Activated CD8-positive, alpha-beta memory T cell treated with anti-CD3 and anti-CD28 coated beads, Interleukin-2, amount 50 U/mL, for 1 hour (primary cell): ENCODE results near the gene TMEM50B.
"Not testable (repeated sequence)": the region's sequence is repeated elsewhere in the genome, so short reads cannot be mapped to it uniquely, and the experiment has no call there.

ENCODE experiments used
- DNase-seq: peaks from one replicate; pipeline ENCODE4 v3.0.0-alpha.2; 2020; ENCODE audit errors: extremely low read depth

Gene TMEM50B

DNA sequence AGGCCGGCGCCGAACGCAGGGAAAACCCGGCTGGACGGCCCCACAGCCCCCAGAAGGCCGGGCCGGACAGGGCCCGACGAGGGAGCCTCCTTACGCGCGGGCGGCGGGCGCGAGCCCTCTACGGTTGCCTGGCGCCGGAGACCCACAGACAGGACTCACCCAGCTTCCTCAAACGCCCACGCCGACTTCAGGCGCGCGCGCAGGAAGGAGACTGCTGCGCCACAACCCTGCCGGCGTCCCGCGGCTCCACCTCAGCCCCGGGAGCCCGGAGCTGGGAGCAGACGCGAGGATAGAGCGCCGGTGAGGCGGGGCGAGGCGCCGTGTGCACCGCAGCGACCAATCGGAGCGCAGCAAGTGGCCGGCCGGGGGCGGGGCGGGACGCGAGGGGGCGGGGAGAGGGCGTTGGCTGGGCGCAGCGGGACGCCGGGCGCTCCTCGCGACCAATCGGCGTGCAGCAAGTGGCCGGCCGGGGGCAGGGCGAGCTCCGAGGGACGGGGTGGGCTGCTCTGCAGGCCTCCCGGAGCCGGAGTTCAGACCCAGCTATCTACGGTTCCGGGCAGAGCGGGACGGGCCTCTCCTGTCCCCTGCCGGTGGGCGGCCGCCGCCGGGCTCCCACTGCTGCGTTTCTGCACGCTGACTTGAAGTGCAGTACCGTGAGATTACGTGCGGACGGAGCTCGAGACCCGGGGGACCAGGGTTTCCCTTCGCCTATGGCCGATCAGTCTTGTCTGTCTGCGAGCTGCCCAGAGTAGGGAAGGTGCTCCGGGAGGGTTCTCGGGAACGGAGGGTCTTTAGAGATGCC, at the start of gene TMEM50B:
TSS of gene TMEM50B (minus strand) at position 296 of the 802 bp plus-strand sequence. CDS start 11,089 bp downstream, outside the sequence.
- DNase-seq: peak; percentile 76

DNA sequence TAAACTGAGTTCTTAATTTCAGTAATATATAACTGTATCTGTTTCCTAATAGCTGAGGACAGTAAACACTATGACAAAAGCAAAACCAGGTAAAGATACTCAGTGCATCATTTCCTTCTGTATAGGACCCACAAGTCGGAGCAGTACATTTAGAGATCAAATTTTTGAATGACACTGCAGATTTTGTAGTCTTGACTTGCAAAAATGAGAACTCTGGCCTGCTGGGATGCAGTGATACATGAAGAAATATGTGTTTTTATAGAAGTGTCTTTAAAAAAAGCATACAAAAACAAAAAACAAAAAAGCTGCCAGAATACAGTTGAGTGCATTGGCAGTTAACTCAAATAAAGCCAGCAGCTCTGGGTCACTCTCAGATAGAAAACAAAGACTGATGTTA, 43.2 kb upstream of the TMEM50B start:
- no peak for DNase-seq

DNA sequence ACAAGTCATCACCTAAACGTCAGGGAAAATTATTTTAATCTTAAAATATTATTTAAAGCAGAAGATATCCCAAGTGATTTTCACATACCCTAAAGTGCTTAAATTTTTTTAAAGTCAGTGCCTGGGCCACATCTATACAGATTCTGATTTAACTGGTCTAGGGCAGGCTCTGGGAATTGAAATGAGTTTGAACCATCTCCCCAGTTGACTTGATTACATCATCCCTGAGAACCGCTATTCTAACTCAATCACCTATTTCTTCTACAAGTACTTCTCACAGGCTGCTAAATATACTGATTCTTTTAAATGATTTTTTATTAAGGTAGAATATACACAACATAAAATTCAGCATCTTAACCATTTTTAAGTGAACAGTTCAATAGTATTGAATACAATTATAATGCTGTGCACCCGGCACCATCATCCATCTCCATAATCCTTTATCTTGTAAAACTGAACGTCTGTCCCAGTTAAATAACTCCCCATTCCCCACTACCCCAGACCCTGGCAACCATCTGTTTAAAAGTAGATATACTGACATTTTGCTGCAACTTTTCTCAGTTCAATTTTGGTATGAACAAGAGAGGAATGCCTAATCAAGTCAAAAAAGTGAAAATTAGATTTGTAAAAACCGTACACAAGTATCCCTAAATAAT, 42.7 kb upstream of the TMEM50B start:
- DNase-seq: no peak

DNA sequence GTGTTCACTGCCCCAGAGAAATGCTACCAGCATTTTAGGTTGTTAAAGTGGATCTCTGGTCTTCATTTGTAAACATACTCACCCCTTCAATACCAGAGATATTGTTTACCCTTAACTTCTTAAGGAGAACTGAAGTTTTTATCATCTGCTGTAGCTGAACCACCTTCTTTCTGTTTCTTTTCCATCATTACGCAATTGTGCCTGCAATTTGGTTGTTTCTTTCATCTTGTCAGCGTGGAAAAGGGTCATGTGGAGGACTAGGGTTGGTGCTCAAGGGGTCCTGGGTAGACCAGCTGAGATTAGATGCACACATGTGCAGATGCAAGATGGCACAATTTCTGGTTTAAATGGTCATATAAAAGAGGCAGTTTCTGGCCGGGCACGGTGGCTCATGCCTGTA, 39.1 kb upstream of the TMEM50B start:
- DNase-seq: no peak

DNA sequence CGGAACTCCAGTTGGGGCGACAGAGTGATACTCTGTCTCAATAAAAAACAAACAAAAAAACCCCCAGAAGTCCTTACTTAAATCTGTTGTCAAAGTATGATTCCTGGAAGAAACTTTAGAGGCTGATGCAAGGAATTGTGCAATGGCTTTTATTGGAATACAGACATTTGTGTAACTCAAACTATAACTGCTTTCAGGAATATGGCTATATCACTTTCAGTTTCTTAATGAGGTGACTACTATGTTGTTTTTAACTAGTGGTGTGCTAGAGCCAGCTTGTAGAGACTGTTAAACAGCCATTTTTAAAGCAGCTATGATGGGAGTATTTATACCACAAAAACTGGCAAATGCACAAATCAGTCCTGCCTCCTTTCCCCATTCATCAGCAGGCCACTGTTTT, 34.5 kb upstream of the TMEM50B start:
- DNase-seq: no peak

DNA sequence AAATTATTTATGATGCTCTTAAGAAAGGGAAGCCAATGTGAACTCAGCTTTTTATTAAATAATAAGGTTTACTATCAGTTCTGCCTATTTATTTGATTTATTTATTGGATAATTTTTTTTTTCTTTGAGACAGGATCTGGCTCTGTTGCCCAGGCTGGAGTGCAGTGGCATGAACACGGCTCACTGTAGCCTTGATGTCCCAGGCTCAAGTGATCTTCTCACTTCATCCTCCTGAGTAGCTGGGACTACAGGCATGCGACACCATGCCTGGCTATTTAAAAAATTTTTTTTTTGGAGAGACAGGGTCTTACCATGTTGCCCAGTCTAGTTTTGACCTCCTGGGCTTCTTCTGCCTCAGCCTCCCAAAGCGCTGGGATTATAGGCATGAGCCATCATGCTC, 32.7 kb upstream of the TMEM50B start:
- no peak for DNase-seq

DNA sequence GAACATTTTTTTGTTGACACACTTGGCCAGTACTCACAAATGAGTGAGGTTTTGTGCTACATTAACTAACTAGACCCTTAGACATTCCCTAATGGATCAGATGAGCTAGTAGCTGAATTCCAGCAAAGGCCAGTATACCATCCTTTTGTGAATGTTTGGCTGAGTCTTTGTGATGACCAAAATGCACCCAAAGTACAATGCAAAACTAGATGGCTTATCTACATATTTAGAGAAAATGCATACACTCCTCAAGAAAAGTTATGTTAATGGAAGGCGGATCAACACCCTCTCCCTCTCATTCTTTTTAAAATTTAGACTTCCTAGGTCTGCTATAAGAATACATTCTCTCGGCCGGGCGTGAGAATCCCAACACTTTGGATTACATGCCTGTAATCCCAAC, 31.9 kb upstream of the TMEM50B start:
- no peak for DNase-seq

DNA sequence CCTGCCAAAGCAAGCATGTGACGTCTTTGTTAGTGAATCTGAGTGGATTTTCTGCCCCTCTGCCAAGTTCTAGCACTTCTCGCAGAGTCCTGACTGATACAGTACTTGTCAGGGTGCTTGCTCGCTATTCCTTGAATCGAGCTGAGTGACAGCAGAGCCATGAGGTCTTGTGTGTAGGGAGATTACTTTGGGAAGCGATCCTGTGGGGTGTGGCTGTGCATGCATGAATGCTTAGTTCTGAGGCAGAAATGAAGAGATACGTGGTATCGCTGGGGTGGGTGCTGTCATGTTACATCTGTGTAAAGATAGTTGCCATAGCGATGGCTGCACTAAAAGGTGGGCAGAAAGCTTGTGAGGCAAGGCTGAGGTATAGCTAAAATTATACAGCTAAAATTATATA, 31.1 kb upstream of the TMEM50B start:
- no peak for DNase-seq

DNA sequence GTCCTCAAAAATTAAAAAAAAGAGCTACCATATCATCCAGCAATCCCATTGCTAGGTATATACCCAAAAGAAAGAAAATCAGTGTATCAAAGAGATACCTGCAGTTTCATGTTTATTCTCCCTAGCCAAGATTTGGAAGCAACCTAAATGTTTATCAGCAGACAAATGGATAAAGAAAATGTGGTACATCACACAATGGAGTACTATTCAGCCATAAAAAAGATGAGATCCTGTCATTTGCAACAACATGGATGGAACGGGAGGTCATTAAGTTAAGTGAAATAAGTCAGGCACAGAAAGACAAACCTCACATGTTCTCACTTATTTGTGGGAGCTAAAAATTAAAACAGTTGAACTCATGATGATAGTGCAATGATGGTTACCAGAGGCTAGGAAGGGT, 27.2 kb upstream of the TMEM50B start:
- not testable (repeated sequence) for DNase-seq

DNA sequence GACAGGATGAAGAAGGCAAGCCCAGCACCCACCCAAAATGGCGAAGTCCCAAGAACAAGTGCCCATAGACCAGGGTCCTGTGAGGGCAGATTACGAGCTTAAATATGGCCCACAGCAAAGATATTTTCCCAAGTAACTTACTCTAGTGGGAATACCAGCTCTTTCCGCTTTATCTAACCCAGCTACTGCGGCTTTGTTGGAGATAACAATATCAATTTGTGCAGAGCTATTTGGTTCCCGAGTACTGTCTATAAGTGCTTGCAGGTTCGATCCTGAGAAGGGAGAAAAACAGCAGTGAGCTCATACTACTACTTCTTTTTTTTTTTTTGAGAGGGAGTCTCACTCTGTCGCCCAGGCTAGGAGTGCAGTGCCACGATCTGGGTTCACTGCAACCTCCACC, 26.1 kb upstream of the TMEM50B start:
- no peak for DNase-seq

DNA sequence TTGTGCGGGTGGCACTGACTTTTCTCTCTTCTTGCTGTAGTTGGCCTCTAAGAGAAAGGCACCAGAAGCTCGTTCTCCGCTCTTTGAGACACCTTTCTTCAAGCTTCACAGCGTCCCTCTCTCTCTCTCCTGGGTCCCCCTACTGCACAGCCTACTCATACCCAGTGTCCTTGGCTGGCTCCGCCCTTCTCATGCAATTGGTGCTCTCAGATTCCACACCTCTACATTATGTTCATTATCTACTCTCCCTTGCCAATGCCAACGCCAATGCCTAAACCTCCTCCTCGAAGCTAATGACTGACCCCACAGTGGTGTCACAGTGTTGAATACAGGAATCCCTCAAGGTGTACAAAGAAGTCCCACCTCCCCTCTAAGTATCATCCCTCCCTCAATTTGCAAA, 16.6 kb upstream of the TMEM50B start:
- no peak for DNase-seq

DNA sequence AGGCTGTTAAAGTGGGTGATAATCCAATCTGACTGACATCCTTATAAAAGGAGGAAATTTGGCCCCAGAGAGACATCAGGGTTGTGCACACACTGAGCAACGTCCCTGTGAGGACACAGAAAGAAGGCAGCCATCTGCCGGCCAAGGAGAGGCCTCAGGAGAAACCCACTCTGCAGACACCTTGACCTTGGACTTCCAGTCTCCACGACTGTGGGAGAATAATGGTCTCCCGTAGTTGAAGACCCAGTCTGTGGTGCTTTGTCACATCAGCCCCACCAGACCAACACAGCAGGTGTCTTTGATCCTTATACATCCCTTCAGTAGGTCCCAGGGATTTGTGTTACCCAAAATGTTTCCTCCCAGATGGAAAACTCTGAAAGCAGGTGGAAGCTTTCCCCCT, 16.0 kb upstream of the TMEM50B start:
- DNase-seq: no peak

DNA sequence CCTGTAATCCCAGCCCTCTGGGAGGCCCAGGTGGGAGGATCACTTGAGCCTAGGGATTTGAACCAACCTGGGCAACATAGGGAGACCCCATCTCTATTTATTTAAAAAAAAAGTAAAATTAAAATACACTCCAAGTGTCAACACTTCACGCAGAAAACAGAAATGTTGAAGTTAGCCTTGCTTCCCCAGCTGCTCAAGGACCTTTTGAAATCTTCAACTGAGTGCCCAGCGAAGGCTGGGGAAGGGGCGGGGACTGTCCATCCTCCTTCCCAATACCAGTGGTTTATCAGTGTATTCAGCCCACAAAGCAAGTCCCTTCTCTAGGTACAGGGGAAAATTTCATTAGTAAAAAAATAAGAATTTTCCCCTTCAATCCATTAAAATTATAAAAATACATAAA, 14.0 kb upstream of the TMEM50B start:
- DNase-seq: no peak

DNA sequence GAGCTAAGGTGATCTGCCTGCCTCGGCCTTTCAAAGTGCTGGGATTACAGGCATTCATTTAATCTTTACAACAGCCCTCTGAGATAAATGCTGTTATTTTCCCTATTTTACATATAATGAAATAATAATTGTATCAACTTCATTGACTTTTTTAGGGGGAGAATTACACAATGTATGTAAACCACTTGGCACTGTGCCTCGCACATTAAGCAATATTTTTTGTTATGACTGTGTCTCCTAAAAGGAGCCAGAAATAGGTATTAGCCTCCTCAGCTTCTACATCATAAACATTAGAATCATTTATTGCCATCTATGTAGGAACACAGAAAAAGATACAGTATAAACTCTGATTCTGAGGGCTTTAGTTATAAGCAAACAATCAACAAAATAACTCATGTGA, 12.8 kb upstream of the TMEM50B start:
- no peak for DNase-seq

DNA sequence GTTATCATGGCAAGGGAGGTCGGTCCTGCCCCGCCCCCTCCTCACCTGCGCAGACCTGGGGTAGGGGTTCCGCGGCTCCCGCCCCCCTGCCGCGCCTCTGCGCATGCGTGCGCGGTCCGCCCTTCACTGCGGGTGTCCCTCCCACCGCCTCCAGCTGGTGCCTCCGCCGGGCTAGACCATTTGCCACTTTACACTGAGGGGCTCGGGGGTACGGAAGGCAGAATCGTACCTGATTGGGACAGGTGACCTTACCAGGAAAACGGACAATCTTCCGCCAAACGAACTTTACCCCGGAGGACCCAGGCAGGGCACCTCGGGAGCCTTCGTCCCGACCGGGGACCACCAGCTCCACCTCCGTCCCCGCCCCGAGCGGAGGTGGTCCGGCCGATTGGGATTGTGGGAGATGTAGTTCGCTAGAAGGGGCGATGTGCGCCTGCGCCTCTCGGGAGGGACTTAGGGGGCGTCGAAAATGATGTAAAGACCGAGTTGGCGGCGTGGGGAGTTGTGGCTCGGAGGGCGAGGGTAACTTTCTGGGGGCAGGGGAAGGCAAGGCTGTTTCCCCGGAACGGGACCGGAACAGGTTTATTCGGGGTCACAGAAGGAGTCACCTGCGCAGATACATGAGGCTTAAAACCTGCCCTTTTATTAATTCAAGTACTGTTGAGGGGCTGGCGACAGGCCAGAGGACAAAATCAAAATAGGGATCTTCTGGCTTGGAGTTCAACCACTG, 11.8 kb upstream of the TMEM50B start, which contains the start of gene DNAJC28:
TSS of gene DNAJC28 (minus strand) at position 344 of the 730 bp plus-strand sequence. CDS start 2,323 bp downstream, outside the sequence.
- DNase-seq: peak; percentile 88

DNA sequence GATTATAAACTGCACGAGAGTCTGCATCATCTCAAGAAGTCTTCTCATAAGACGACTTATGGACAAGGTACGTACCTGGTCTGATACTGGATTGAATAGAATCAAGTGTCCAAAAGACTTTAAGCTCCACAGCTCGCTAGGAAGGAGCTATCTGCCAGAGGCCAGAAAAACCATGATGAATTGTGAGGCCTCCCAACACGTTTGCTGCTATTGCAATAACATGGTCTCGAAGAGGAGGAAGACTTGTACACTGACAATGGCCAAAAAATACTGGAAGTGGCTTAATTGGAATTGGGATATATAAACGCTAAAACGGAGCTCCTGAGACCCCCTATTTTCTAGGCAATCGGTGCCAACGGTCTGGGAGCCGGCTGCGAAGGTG, 11.2 kb upstream of the TMEM50B start:
- no peak for DNase-seq

DNA sequence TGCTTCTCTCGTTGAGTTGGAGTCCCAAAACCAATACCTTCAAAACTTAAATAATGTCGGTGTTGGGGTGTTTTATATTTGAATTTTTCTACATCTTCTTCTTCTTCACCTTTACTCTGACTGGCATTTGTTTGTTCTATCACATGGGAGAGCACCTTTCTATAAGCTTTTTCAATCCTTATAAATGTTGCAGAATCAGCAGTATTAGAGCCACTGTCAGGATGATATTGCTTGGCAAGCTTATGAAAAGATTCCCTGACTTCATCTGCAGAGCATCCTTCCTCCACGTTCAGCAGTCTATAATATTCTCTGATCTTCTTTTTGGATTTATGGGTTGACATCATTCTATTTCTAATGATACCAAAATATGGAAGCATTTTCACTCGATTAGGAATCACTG, 9.2 kb upstream of the TMEM50B start:
- no peak for DNase-seq

DNA sequence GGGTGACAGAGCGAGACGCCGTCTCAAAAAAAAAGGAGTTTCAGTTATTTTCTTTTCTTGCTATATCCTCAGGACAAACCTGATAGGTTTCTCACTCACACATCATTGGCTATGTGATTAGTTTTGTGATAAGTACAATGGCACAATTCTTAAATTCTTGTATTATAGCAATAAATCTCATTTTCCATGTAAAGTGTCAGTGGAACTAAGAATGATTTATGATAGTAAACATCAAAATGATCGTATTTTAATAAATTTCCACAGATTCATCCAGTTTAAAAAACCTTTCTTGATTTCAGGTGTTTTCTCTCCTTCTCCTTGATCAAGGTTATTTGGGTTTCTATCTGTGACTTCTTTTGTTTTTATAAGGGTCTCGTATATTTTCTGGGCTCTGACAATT, 8.2 kb upstream of the TMEM50B start:
- no peak for DNase-seq

DNA sequence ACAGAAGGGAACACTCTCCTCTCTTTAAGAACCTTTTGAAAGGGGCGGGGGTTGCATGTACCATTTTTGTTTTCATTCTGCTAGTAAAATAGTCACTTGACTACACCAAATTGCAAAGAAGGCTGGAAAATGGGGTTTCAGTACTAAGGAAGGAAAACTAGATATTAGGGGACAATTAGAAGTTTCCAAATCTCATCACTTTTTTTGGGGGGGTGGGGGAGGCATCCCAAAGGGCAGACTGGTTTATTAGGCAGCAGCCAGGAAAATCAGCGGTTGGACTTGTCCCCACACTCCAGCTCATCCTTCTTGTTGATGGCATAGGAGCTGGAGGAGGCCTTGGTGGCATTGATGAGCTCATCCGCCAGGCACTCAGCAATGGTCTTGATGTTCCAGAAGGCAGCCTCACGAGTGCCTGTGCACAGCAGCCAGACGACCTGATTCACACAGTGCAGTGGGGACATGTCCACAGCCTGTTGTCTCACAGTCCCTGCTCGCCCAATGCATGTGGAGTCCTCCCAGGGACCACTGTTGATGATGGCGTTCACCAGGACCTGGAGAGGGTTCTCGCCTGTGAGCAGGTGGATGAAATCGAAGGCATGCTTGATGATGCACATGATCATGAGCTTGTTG, 1.7 kb upstream of the TMEM50B start:
- no peak for DNase-seq

DNA sequence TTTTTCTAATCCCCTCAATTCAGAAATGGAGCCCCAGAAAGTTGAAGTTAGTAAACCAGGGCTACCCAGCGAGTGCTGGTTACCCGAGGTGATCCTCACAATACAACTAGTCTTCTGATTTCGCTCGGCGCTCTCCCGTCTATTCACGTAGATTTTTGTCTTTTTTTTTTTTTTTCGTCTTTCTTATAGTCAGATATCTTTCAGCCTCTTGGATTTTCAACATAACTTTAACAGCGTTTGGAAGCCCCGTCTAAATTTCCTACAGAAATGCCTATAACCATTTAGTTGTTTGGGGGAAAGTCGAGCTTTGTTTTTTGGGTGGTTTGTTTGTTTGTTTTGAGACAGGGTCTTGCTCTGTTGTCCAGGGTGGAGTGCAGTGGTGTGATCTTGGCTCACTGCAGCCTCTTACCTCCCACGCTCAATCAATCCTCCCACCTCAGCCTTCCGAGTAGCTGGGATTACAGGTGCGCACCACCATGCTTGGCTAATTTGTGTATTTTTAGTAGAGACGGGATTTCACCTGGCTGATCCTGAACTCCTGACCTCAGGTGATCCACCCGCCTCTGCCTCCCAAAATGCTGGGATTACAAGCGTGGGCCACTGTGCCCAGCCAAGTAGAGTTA, 818 bp upstream of the TMEM50B start:
- DNase-seq: no peak

DNA sequence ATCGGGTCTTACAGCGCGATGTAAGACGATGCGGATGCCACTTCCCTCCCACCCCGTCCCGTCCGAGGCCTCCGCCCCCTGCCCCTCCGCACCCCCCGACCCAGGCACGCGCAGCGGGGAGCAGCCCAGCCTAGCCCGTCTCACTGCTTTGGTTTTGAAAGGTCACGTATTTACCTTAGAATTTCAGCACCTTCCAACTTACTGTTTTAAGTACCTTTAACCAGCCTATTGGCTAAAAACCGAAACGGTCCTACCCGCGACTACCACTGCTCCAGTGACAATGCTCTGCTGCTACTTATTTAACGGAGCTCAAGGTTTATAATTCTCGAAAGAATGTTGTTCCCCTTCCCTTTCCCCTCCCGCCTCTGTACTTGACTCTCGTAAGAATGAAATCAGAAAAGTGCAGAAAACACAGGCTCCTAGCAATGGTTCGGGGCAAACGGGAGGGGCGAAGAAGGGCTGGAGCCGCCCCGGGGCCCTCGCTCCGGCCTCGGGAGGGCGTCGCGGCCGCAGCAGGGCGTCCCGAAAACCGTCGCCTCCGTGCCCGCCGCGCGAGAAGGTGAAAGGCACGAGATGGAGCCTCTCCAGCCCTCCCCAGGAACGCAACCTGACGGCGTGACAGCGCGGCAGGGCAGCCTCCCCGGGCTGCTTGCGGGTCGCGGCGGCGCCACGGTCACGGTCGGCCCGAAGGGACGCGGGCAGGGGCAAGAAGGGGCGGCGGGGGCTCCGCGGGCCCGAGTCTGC, 667 bp downstream of the TMEM50B start:
- DNase-seq: no peak
